B cell (primary cell): Measurements from ENCODE around the gene MPC1. TPM values are rescaled to one million over a fixed set of nuclear protein-coding genes. Genes with fewer than 3 reads are reported as not detected.

Experiments used
- ATAC-seq: fragments of 200-7000 bp; cut with Tn5 transposase; one replicate; pipeline ENCODE4 v1.10.0; 2021; ENCODE audit warnings: low read depth, mild to moderate bottlenecking, moderate number of reproducible peaks, moderate library complexity
- CTCF ChIA-PET: fragments of 350-600 bp; sonication (Branson Sonifier 250); formaldehyde crosslinking; loops from one replicate; lab custom pipeline; 2021; ENCODE audit warnings: antibody characterized with exemption, inconsistent platforms; lab: Charles Lee
- POLR2A ChIA-PET: fragments of 350-600 bp; sonication (Branson Sonifier 250); formaldehyde crosslinking; loops from one replicate; lab custom pipeline; 2021; ENCODE audit warnings: antibody characterized with exemption; lab: Charles Lee
- DNase-seq: peaks from one replicate; pipeline ENCODE4 v3.0.0; 2013
- H2AFZ ChIP-seq: 2 replicates; pipeline ENCODE4 v1.6.1; 2012; ENCODE audit warnings: mild to moderate bottlenecking, low read depth, low read length; ENCODE audit not compliant: insufficient read depth, poor library complexity, severe bottlenecking
- H3K27ac ChIP-seq, 2 donors: 1 replicate in 1 of 2; 2 replicates in 1 of 2; pipeline ENCODE4 v1.5.1; 2012 to 2013; ENCODE audit warnings: low read length in 2 of 2, mild to moderate bottlenecking in 2 of 2, moderate library complexity in 1 of 2
- H3K27me3 ChIP-seq, 4 experiments: fragments of 200-600 bp in 1 of 4; sonication (generic) in 1 of 4; replicated peaks in 1 of 4; 1 replicate in 2 of 4; 2 replicates in 2 of 4; pipeline versions ENCODE4 v1.6.1 to v1.7.0; 2013 to 2016; ENCODE audit warnings: low read length in 3 of 4, mild to moderate bottlenecking in 2 of 4, mixed read lengths in 1 of 4, moderate library complexity in 1 of 4; ENCODE audit not compliant: insufficient read depth in 4 of 4, control insufficient read depth in 3 of 4; ENCODE audit errors: control extremely low read depth in 1 of 4
- H3K36me3 ChIP-seq, 2 experiments: replicated peaks in 1 of 2; 1 replicate in 1 of 2; 2 replicates in 1 of 2; pipeline versions ENCODE4 v1.6.1 to v1.7.1; 2013; ENCODE audit warnings: low read length in 1 of 2; ENCODE audit not compliant: insufficient read depth in 2 of 2, control insufficient read depth in 1 of 2; ENCODE audit errors: control extremely low read depth in 1 of 2, extremely low read depth in 1 of 2
- H3K4me1 ChIP-seq, 2 donors: fragments of 200-600 bp in 1 of 2; sonication (generic) in 1 of 2; 1 replicate in 1 of 2; 2 replicates in 1 of 2; pipeline versions ENCODE4 v1.5.1 to v1.6.1; 2013 to 2017; ENCODE audit warnings: low read length in 2 of 2; ENCODE audit not compliant: control insufficient read depth in 2 of 2, insufficient read depth in 2 of 2
- H3K4me2 ChIP-seq: replicated peaks from 2 replicates; pipeline ENCODE3; 2012; ENCODE audit warnings: mild to moderate bottlenecking, low read depth, low read length; ENCODE audit not compliant: poor library complexity, severe bottlenecking
- H3K4me3 ChIP-seq, 5 experiments: fragments of 200-600 bp in 1 of 5; sonication (generic) in 1 of 5; 1 replicate in 3 of 5; 2 replicates in 2 of 5; pipeline versions ENCODE4 v1.5.1 to v1.7.0; 2011 to 2016; ENCODE audit warnings: low read length in 4 of 5, mild to moderate bottlenecking in 4 of 5, low read depth in 2 of 5, control low read depth in 1 of 5, moderate library complexity in 1 of 5; ENCODE audit not compliant: insufficient read depth in 1 of 5; ENCODE audit errors: control extremely low read depth in 1 of 5, extremely low read depth in 1 of 5
- H3K79me2 ChIP-seq: fragments of 200-600 bp; sonication (generic); one replicate; pipeline ENCODE4 v1.6.0; 2016; ENCODE audit warnings: low read length; ENCODE audit not compliant: control insufficient read depth, insufficient read depth
- H3K9ac ChIP-seq: fragments of 200-600 bp; sonication (generic); 2 replicates; pipeline ENCODE4 v1.6.1; 2017; ENCODE audit warnings: mild to moderate bottlenecking, low read length, moderate library complexity
- H3K9me3 ChIP-seq, 3 donors: one replicate each; pipeline versions ENCODE4 v1.6.1 to v1.7.1; 2013; ENCODE audit warnings: low read length in 2 of 3; ENCODE audit not compliant: control insufficient read depth in 2 of 3, insufficient read depth in 1 of 3; ENCODE audit errors: control extremely low read depth in 1 of 3
- H4K20me1 ChIP-seq: 2 replicates; pipeline ENCODE4 v1.6.0; 2012; ENCODE audit warnings: mild to moderate bottlenecking, low read length; ENCODE audit not compliant: insufficient read depth, control insufficient read depth, poor library complexity, severe bottlenecking
- H3K27ac Mint-ChIP-seq: one replicate; pipeline ENCODE4 v1.8.0; 2021; ENCODE audit warnings: mixed read lengths
- H3K27me3 Mint-ChIP-seq: one replicate; pipeline ENCODE4 v1.8.0; 2021; ENCODE audit warnings: mixed read lengths
- H3K4me1 Mint-ChIP-seq: one replicate; pipeline ENCODE4 v1.8.0; 2021; ENCODE audit warnings: mixed read lengths
- H3K4me3 Mint-ChIP-seq: one replicate; pipeline ENCODE4 v1.8.0; 2021; ENCODE audit warnings: mixed read lengths
- H3K9me3 Mint-ChIP-seq: one replicate; pipeline ENCODE4 v1.8.0; 2022; ENCODE audit warnings: mixed read lengths; ENCODE audit not compliant: insufficient read depth
- EZH2 ChIP-seq: IDR thresholded peaks from 2 replicates; pipeline ENCODE4 v1.6.1; 2012; ENCODE audit warnings: borderline replicate concordance, low read depth, mild to moderate bottlenecking, moderate library complexity, low read length; ENCODE audit not compliant: insufficient read depth, poor library complexity, severe bottlenecking
- WGBS: methylation state at CpG from one replicate; pipeline ENCODE4 v1.1.5; 2013; ENCODE audit warnings: missing lambda C conversion rate; ENCODE audit not compliant: insufficient coverage; 5-methylcytosine and 5-hydroxymethylcytosine counted together
- intact Hi-C: fragments of 100-400 bp; cut with micrococcal nuclease; formaldehyde crosslinking; loops from one replicate; pipeline ENCODE4 v1.10.0; 2022
- polyA plus RNA-seq: library from polyadenylated mRNA; depleted of rRNA; stranded (reverse); fragments of >200 nt; gene quantifications from 2 replicates; pipeline ENCODE4 v1.2.3, GENCODE V29; 2012
- total RNA-seq, 2 donors: library from RNA; stranded (reverse); fragments of 120-200 nt in 1 of 2; gene quantifications; 1 replicate in 1 of 2; 2 replicates in 1 of 2; pipeline versions ENCODE4 v1.2.3 to v1.2.4, GENCODE V29; 2013 to 2022
- TF ChIP-seq, protein P1 (sequence below): fragments of 200-600 bp; IDR thresholded peaks from one replicate; pipeline ENCODE4 v1.8.0; 2022; ENCODE audit warnings: antibody characterized with exemption, mild to moderate bottlenecking

Gene MPC1
- total and polyA plus RNA-seq, 2 donors (not counting 1 experiment from before 2014, with no cell fraction given) = 19.8 to 23.9 TPM

DNA sequence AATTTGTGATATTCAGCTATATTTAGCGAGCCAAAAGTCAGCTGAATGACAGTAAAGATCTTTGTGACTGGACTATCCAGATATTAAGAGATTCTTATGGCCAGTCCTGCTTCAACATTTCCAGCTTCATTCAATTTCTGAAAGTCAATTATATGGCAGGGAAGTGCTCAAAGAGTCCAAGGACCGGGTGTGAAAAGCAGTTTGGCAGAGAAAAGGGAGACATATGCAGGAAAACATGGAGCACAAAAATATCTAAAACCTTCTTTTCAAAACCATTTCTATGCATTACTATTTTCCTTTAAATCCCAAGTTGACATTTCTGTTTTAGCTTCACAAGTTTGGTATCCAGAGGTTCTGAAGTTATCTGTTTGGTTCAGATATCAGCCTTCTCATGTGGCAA is 5.0 kb downstream of the MPC1 start:
- Histone ChIP-seq H3K9ac (no peak overlapping the region), H4K20me1 (no peaks in the 10 kb centered on the region), H3K79me2 (peaks cover 6% of the 10 kb centered on the region), H2AFZ (no peak overlapping the region), H3K36me3 (no peaks in the 10 kb centered on the region), H3K9me3 (no peaks in the 10 kb centered on the region), H3K27me3 (no peaks in the 10 kb centered on the region), H3K4me2 (no peak overlapping the region), H3K4me1 (peaks cover 4 to 7% of the 10 kb centered on the region in 2 donors), H3K27ac (no peak overlapping the region), H3K4me3 (no peak overlapping the region)
- Mint-ChIP-seq H3K27me3 (no peaks in the 10 kb centered on the region), H3K4me1 (peaks cover 10% of the 10 kb centered on the region), H3K9me3 (no peaks in the 10 kb centered on the region), H3K4me3 (no peak overlapping the region), H3K27ac (no peak overlapping the region)
- intact Hi-C loops = no loop called here
- no CpG with 5 or more reads among the region's 2 CpGs for WGBS
- ChIA-PET CTCF (interaction anchor here (2.6 to 7.2 kb wide), 3 partner anchors 23 to 102 kb away, joined by 12 to 99 read pairs (median 33); no protein-coding TSS in a partner anchor), POLR2A (no interaction called here)
- DNase-seq (no peak), ATAC-seq (no peak)
- TF ChIP-seq, protein P1, sequence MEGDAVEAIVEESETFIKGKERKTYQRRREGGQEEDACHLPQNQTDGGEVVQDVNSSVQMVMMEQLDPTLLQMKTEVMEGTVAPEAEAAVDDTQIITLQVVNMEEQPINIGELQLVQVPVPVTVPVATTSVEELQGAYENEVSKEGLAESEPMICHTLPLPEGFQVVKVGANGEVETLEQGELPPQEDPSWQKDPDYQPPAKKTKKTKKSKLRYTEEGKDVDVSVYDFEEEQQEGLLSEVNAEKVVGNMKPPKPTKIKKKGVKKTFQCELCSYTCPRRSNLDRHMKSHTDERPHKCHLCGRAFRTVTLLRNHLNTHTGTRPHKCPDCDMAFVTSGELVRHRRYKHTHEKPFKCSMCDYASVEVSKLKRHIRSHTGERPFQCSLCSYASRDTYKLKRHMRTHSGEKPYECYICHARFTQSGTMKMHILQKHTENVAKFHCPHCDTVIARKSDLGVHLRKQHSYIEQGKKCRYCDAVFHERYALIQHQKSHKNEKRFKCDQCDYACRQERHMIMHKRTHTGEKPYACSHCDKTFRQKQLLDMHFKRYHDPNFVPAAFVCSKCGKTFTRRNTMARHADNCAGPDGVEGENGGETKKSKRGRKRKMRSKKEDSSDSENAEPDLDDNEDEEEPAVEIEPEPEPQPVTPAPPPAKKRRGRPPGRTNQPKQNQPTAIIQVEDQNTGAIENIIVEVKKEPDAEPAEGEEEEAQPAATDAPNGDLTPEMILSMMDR = no peak

DNA sequence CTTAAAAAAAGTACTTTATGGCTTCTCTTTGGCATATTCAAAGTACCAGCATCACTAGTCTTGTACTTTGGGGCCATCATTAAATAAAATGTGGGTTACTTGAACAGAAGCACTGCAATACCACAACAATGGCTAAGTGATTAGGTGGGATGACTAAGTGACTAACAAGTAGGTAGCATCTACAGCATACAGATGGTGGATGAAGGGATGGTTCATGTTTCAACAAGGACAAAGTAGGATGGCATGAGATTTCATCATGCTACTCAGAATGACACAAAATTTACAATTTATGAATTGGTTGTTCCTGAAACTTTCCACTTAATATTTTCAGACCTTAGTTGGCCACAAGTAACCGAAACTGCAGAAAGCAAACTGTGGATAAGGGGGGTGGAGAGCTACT is 7.7 kb downstream of the MPC1 start:
- no CpG with 5 or more reads among the region's 1 CpG for WGBS
- Mint-ChIP-seq H3K4me1 (no peaks in the 10 kb centered on the region), H3K4me3 (no peak overlapping the region), H3K27ac (no peak overlapping the region), H3K27me3 (no peaks in the 10 kb centered on the region), H3K9me3 (no peaks in the 10 kb centered on the region)
- POLR2A ChIA-PET = no interaction called here
- no peaks in the 10 kb centered on the region for H3K27me3 ChIP-seq
- no peak overlapping the region for H3K27ac ChIP-seq
- H3K9me3 ChIP-seq = no peaks in the 10 kb centered on the region
- TF ChIP-seq EZH2 = no peak
- TF ChIP-seq, protein P1 = no peak
- CTCF ChIA-PET = interaction anchor here (7.2 kb wide), 1 partner anchor 63 kb away, joined by 99 read pairs; no protein-coding TSS in a partner anchor
- H3K4me3 ChIP-seq = no peak overlapping the region
- H3K79me2 ChIP-seq = no peaks in the 10 kb centered on the region
- H3K4me2 ChIP-seq = no peak overlapping the region
- H4K20me1 ChIP-seq = no peaks in the 10 kb centered on the region
- no peak overlapping the region for H3K9ac ChIP-seq
- no peaks in the 10 kb centered on the region for H3K4me1 ChIP-seq
- no peak overlapping the region for H2AFZ ChIP-seq
- no peaks in the 10 kb centered on the region for H3K36me3 ChIP-seq
- intact Hi-C loops = no loop called here
- ATAC-seq (no peak), DNase-seq (no peak)
